Nephron (organoid): ENCODE results near the gene SLC18A3.
A peak's percentile ranks its signal among the peaks of the same experiment; 100 is the strongest.

Experiments used
- H3K27ac Mint-ChIP-seq, 3 experiments: 2 replicates each; pipeline ENCODE4 v1.8.0; 2020; ENCODE audit warnings: mixed read lengths in 3 of 3, mild to moderate bottlenecking in 2 of 3, moderate library complexity in 1 of 3
- H3K27me3 Mint-ChIP-seq: 2 replicates; pipeline ENCODE4 v1.8.0; 2021; ENCODE audit warnings: low read depth, mild to moderate bottlenecking, moderate library complexity, mixed read lengths
- H3K36me3 Mint-ChIP-seq: 2 replicates; pipeline ENCODE4 v1.8.0; 2020; ENCODE audit warnings: low read depth, mixed read lengths
- H3K4me1 Mint-ChIP-seq: 2 replicates; pipeline ENCODE4 v1.8.0; 2020; ENCODE audit warnings: mixed read lengths
- H3K4me3 Mint-ChIP-seq, 3 experiments: 2 replicates each; pipeline ENCODE4 v1.8.0; 2020; ENCODE audit warnings: mild to moderate bottlenecking in 3 of 3, mixed read lengths in 3 of 3, moderate library complexity in 2 of 3
- H3K9me3 Mint-ChIP-seq: 2 replicates; pipeline ENCODE4 v1.8.0; 2020; ENCODE audit warnings: mixed read lengths
- TF ChIP-seq, protein P1 (sequence below), 3 experiments: fragments of 200-600 bp; sonication (generic); IDR thresholded peaks; one replicate each; pipeline ENCODE4 v1.5.0; 2021; ENCODE audit warnings: antibody characterized with exemption in 3 of 3; ENCODE audit not compliant: unreplicated experiment in 3 of 3

Gene SLC18A3

GRCh38 chr10:49611166-49611815, 1.2 kb downstream of the SLC18A3 start:
- peaks cover 3% of the 10 kb centered on the region for H3K9me3 Mint-ChIP-seq
- H3K27ac Mint-ChIP-seq, result no peak overlapping the region
- H3K4me3 Mint-ChIP-seq, result peak overlapping the region; percentile 54 to 77 (median 71)
- H3K4me1 Mint-ChIP-seq, result peaks cover 32% of the 10 kb centered on the region
- no peaks in the 10 kb centered on the region for H3K36me3 Mint-ChIP-seq
- H3K27me3 Mint-ChIP-seq, result peaks cover 100% of the 10 kb centered on the region
- TF ChIP-seq, protein P1, sequence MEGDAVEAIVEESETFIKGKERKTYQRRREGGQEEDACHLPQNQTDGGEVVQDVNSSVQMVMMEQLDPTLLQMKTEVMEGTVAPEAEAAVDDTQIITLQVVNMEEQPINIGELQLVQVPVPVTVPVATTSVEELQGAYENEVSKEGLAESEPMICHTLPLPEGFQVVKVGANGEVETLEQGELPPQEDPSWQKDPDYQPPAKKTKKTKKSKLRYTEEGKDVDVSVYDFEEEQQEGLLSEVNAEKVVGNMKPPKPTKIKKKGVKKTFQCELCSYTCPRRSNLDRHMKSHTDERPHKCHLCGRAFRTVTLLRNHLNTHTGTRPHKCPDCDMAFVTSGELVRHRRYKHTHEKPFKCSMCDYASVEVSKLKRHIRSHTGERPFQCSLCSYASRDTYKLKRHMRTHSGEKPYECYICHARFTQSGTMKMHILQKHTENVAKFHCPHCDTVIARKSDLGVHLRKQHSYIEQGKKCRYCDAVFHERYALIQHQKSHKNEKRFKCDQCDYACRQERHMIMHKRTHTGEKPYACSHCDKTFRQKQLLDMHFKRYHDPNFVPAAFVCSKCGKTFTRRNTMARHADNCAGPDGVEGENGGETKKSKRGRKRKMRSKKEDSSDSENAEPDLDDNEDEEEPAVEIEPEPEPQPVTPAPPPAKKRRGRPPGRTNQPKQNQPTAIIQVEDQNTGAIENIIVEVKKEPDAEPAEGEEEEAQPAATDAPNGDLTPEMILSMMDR (IDR thresholded peaks at IDR 0.05; ENCODE audit: unreplicated experiment in 3 of 3), result no peak

DNA sequence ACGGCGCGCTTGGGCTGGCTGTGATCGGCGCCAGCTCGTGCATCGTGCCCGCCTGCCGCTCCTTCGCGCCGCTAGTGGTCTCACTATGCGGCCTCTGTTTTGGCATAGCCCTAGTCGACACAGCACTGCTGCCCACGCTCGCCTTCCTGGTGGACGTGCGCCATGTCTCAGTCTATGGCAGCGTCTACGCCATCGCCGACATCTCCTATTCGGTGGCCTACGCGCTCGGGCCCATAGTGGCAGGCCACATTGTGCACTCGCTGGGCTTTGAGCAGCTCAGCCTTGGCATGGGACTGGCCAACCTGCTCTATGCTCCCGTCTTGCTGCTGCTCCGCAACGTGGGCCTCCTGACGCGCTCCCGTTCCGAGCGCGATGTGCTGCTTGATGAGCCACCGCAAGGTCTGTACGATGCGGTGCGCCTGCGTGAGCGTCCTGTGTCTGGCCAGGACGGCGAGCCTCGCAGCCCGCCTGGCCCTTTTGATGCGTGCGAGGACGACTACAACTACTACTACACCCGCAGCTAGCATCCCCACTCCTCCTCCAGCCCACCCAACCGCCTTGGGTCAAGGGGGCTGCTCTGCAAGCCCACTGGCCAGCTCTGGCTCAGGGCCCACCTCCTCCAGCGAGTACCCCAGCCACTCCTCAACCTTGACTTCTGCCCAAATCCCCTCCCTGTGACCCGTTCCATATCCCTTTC, 1.9 kb downstream of the SLC18A3 start:
- Mint-ChIP-seq H3K36me3 (no peaks in the 10 kb centered on the region), H3K9me3 (peaks cover 3% of the 10 kb centered on the region), H3K4me3 (peak overlapping the region; percentile 43 to 77 (median 72)), H3K4me1 (peaks cover 28% of the 10 kb centered on the region), H3K27ac (no peak overlapping the region), H3K27me3 (peaks cover 100% of the 10 kb centered on the region)
- TF ChIP-seq, protein P1 (IDR thresholded peaks at IDR 0.05; ENCODE audit: unreplicated experiment in 3 of 3), result no peak

DNA sequence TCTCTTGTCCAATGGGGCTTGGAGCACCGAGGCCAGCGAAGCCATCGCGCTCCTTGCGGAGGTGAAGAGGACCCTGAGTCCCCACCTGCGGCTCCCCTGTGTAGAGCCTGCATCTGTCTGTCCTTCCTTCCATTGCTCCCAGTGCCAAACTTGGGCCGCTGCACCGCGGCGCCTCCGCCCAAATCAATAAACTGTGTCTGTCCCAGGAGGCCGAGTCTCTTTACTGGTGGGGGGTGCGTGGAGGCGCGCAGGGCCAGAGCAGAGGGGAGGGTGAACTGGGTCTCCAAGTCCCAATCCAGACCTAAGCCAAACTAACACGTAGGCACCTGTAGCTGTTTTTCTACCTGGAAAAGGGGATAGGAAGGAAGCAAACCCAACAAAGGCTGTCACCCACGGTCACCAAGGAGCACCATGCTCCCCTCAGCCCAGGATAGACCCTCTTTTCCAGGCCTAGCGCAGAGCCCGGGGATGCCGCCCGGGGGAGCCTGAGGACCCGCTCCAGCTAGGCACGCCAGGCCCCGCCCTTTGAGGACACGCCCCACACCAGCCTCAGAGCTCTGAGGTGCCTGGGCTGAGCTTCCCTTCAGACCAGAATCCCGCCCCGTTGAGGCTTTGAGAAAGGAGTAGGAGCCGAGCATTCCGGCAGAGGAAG, 2.5 kb downstream of the SLC18A3 start:
- peak overlapping the region; percentile 60 to 77 (median 72) for H3K4me3 Mint-ChIP-seq
- H3K36me3 Mint-ChIP-seq, result no peaks in the 10 kb centered on the region
- H3K27ac Mint-ChIP-seq, result no peak overlapping the region
- peaks cover 3% of the 10 kb centered on the region for H3K9me3 Mint-ChIP-seq
- peaks cover 100% of the 10 kb centered on the region for H3K27me3 Mint-ChIP-seq
- TF ChIP-seq, protein P1 (IDR thresholded peaks at IDR 0.05; ENCODE audit: unreplicated experiment in 3 of 3), result no peak
- peaks cover 24% of the 10 kb centered on the region for H3K4me1 Mint-ChIP-seq

- TF ChIP-seq, protein P1 (IDR thresholded peaks at IDR 0.05; ENCODE audit: unreplicated experiment in 3 of 3), result no peak
- Mint-ChIP-seq H3K9me3 (peaks cover 3% of the 10 kb centered on the region), H3K36me3 (no peaks in the 10 kb centered on the region), H3K4me3 (peak overlapping the region; percentile 8 to 60 (median 32)), H3K4me1 (peaks cover 24% of the 10 kb centered on the region), H3K27me3 (peaks cover 100% of the 10 kb centered on the region), H3K27ac (no peak overlapping the region)
These were observed 3.2 kb downstream of the SLC18A3 start for GRCh38 chr10:49613165-49613881.

- Mint-ChIP-seq H3K36me3 (no peaks in the 10 kb centered on the region), H3K27me3 (peaks cover 100% of the 10 kb centered on the region), H3K4me3 (peak within 1 kb of the TSS; percentile 8 to 60 (median 32)), H3K27ac (no peak within 1 kb of the TSS), H3K4me1 (peaks cover 19% of the 10 kb centered on the region), H3K9me3 (peaks cover 3% of the 10 kb centered on the region)
- TF ChIP-seq, protein P1 (IDR thresholded peaks at IDR 0.05; ENCODE audit: unreplicated experiment in 3 of 3), result no peak
These were observed 3.8 kb downstream of the SLC18A3 start, which contains the start of gene CHAT for GRCh38 chr10:49613882-49614241. TSS of gene CHAT (plus strand) at chr10:49614037. CDS start at chr10:49614190, 153 bp downstream.
